AG09309 (cell line): Measurements from ENCODE around the gene RNF223.

Experiments used
- DNase-seq: peaks from one replicate; pipeline ENCODE4 v3.0.0-alpha.2; 2010; ENCODE audit warnings: low read depth
- H3K4me3 ChIP-seq: 2 replicates; pipeline ENCODE4 v1.5.1; 2011; ENCODE audit warnings: mild to moderate bottlenecking, low read depth, low read length, moderate library complexity; ENCODE audit not compliant: control insufficient read depth
- CTCF ChIP-seq: IDR thresholded peaks from 2 replicates; pipeline ENCODE4 v1.5.1; 2011; ENCODE audit warnings: mild to moderate bottlenecking, low read depth, low read length, inconsistent platforms; ENCODE audit not compliant: insufficient read depth, control insufficient read depth; ENCODE audit errors: missing control alignments

Gene RNF223

GRCh38 chr1:1094981-1095380, 20.9 kb upstream of the RNF223 start:
- no peak for TF ChIP-seq CTCF
- no peak overlapping the region for H3K4me3 ChIP-seq
- no peak for DNase-seq

GRCh38 chr1:1093610-1093943, 19.5 kb upstream of the RNF223 start:
- no peak for TF ChIP-seq CTCF
- H3K4me3 ChIP-seq, result no peak overlapping the region
- no peak for DNase-seq

GRCh38 chr1:1092894-1093609, 18.9 kb upstream of the RNF223 start:
- no peak for DNase-seq
- no peak overlapping the region for H3K4me3 ChIP-seq
- TF ChIP-seq CTCF, result no peak

- no peak for DNase-seq
- no peak for TF ChIP-seq CTCF
- H3K4me3 ChIP-seq, result no peak overlapping the region
Measured at GRCh38 chr1:1092149-1092855, 18.2 kb upstream of the RNF223 start.

GRCh38 chr1:1091344-1092148, 17.4 kb upstream of the RNF223 start:
- DNase-seq, result no peak
- no peak overlapping the region for H3K4me3 ChIP-seq
- TF ChIP-seq CTCF, result no peak

GRCh38 chr1:1090424-1091343, 16.6 kb upstream of the RNF223 start:
- no peak for DNase-seq
- no peak overlapping the region for H3K4me3 ChIP-seq
- TF ChIP-seq CTCF, result no peak
